22Rv1 (cell line): ENCODE data around the gene TLR6.
A peak's percentile ranks its signal among the peaks of the same experiment; 100 is the strongest.

Source experiments
- H3K27ac ChIP-seq: fragments of 450-650 bp; 2 replicates; pipeline ENCODE4 v1.5.1; 2017
- CTCF ChIP-seq: fragments of 450-650 bp; IDR thresholded peaks from 2 replicates; pipeline ENCODE4 v1.5.1; 2017; ENCODE audit warnings: mild to moderate bottlenecking
- ZFX ChIP-seq: fragments of 450-650 bp; IDR thresholded peaks from 2 replicates; pipeline ENCODE4 v1.6.1; 2017; ENCODE audit warnings: antibody characterized with exemption, borderline replicate concordance

Gene TLR6

GRCh38 chr4:38898245-38898644 is 41.6 kb upstream of the TLR6 start:
- H3K27ac ChIP-seq: peak overlapping the region; percentile 55
- TF ChIP-seq ZFX (no peak), CTCF (no peak)

DNA sequence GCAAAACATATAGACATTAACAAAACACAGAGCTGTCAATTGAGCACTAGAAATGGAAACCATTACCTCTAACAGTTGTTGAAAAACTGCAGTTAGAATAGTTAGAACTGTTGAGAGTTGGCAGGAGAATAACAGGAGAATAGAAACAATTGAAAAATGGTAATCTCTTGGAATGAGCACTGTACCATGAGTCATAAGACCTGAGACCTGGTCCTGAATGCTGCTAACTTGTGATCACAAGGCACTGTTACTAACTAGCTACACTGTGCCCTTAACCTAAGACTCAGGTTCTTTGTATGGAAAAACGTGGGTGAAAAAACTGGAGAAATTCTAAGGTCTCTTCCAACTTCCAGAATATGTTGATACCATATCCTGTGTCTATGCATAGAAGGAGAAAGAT is 40.3 kb upstream of the TLR6 start:
- TF ChIP-seq ZFX: no peak
- TF ChIP-seq CTCF: no peak
- H3K27ac ChIP-seq: no peak overlapping the region

- no peak for TF ChIP-seq ZFX
- no peak for TF ChIP-seq CTCF
- no peak overlapping the region for H3K27ac ChIP-seq
These were observed 37.8 kb upstream of the TLR6 start for GRCh38 chr4:38894322-38894982.

DNA sequence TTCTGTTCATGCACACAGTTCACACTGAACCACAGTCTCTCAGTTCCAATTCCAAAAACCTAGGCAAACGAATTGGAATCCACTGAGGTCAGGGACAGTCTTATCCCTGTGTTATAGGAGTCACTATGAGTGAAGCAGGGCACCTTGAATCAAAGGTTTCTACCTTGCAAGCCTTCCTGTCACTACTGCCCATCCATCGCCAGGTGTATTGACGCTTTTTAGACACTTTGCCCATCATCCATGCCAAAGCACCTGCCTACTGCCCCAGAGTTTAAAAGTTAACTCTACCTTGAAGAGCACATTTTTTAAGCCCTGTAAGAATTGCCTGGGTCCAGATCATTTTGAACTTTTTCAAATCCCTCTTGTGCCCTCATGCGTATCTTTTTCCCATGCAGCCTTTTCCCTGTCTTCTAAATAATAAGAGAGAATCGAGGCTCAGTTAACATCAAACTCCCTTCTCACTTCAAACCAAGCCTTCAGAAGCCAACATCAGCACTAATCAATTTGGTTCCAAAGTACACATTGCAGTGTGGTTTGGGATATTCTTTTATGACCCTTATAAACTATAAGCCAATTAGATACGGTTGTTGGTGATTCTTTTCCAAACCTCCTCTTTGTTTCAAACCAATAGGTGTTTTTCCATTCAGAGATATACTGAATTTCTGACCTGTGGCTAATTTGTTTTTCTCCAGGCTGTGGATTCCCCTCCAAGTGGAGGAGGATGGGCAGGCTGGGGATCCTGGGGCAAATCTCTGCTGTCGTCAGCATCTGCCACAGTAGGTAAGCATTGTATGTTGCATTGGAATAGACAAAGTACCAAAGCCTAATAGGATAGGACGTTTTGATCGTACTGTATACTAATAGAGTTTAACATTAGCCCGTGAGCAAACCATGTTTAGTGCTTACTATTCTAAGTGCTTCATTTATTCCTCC is 34.7 kb upstream of the TLR6 start:
- no peak overlapping the region for H3K27ac ChIP-seq
- no peak for TF ChIP-seq CTCF
- TF ChIP-seq ZFX: no peak

DNA sequence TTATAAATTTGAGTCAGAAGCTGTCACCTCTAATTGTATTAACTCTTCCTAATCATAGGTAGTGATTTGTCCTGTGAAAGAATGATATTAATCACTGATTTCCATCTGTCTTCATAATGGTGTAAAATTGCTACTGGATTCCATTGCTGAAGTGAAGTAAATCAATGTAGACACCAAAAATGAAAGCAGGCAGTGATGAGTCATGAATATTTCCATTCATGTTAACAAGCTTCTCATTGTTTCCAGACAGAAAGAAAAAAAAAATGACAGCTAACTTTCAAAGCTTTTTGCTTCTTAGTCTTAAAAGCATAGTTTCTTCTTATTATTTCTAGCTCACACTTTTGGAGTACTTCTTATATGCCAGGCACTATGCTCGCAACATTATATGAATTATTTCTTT is 32.5 kb upstream of the TLR6 start:
- no peak overlapping the region for H3K27ac ChIP-seq
- TF ChIP-seq CTCF: no peak
- TF ChIP-seq ZFX: no peak

DNA sequence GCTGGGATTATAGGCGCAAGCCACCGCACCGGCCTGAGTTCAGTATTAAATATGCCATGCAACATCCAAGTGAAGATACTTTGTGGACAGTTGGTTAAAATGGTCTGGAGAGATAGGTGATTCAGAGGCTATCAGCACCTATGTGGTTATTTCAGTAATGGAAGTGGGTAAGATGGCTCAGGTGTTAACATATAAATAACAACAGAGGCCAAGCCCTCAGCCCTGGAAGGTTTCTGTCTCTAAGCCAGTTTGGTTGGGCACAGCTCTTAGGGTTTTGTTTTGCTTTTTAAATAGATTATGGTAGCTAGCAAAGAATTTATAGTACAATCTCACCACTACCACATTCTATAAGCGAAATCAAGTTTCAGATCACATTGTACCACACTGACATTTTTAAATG is 27.6 kb upstream of the TLR6 start:
- H3K27ac ChIP-seq: no peak overlapping the region
- TF ChIP-seq ZFX: no peak
- no peak for TF ChIP-seq CTCF

GRCh38 chr4:38876636-38877035 is 20.0 kb upstream of the TLR6 start:
- H3K27ac ChIP-seq: no peak overlapping the region
- TF ChIP-seq ZFX: no peak
